ENCODE results near the gene SMARCC2. TPM values are rescaled to one million over a fixed set of nuclear protein-coding genes. Genes with fewer than 3 reads are reported as not detected.

SMARCC2 gene
- total and polyA plus RNA-seq, 2 of the 13 experiments (the other 11 are each of a cell fraction or from before 2014, with no cell fraction given) = 21.3 to 24.1 TPM

DNA sequence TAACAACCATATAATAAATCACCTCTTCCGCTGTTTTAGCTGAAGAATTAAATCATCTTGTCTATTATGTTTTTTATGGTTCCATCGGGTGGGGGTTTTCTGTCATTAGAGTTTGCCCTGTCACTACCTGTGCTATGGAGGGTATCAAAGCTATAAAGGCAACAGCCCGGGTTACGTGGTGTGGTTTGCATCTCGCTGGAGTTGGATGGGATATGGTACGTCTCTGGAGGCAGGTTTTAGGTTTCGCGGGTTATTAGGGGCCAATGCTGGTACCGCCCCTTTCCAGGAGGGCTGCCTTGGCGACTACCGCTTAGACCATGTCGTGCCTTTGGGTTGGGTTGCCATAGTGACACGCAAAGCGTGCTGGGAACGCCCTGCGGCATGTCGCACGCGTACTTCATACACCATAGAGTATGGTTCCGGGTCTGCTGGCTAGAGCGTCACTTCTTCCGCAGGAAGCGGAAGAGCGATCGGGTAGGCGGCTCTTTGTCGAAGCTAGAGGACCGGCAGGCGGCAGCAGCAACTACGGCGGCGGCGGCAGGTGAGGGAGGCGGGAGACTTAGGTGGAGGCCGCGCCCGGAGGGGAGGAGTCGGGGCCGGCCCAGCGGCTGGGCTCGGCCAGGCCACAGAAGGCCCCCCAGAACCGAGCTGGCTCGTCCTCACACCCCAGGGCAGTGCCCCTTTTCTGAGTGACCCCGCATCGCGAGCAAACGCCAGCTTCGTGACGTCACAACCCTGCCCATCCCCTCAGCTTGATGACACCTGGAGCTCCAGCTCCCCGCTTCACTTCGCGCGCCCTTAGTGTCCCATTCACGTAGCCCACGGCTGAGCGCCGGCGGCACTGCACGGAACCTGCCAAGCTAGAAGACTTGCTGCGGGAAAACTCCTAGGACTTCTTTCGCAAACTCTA, 71.2 kb downstream of the SMARCC2 start, which contains the start of gene ZC3H10 (continued):
- TF ChIP-seq MAZ (IDR thresholded peaks at IDR 0.05; ENCODE audit: borderline replicate concordance, low read depth, low read length) (no peak), MAZ (CRISPR knock-in tag; IDR thresholded peaks at IDR 0.05; ENCODE audit: low read depth) (peak; percentile 95), ONECUT2 (CRISPR knock-in tag; IDR thresholded peaks at IDR 0.05) (peak; percentile 42; the same call in 1 of the 2 replicates), ZNF788 (CRISPR knock-in tag; IDR thresholded peaks at IDR 0.05; ENCODE audit: borderline replicate concordance) (peak; percentile 98), SCMH1 (CRISPR knock-in tag; IDR thresholded peaks at IDR 0.05; ENCODE audit: borderline replicate concordance) (no peak), RARA (CRISPR knock-in tag; IDR thresholded peaks at IDR 0.05) (peak; percentile 39; the same call in 1 of the 2 replicates), EP300 (IDR thresholded peaks at IDR 0.05; ENCODE audit: low read depth in 2 of 2, low read length in 2 of 2) (peak in 1 of 2 experiments; percentile 73; a peak in 3 of 4 replicates), EP300 (CRISPR knock-in tag; IDR thresholded peaks at IDR 0.05; ENCODE audit: borderline replicate concordance) (peak; percentile 57; the same call in 1 of the 2 replicates), ZFP37 (CRISPR knock-in tag; IDR thresholded peaks at IDR 0.05; ENCODE audit: borderline replicate concordance) (no peak), ZNF274 (CRISPR knock-in tag; IDR thresholded peaks at IDR 0.05) (peak; percentile 68; the same call in 1 of the 2 replicates), TGIF2 (CRISPR knock-in tag; IDR thresholded peaks at IDR 0.05) (peak; percentile 58; the same call in 1 of the 2 replicates), ZNF781 (CRISPR knock-in tag; IDR thresholded peaks at IDR 0.05; ENCODE audit: borderline replicate concordance, not compliant biosample characterization) (peak; percentile 53), ELF1 (CRISPR knock-in tag; IDR thresholded peaks at IDR 0.05) (peak; percentile 99), YEATS4 (CRISPR knock-in tag; IDR thresholded peaks at IDR 0.05; ENCODE audit: borderline replicate concordance) (peak; percentile 87), ZKSCAN5 (CRISPR knock-in tag; IDR thresholded peaks at IDR 0.05) (no peak; the same call in 1 of the 2 replicates), PTBP1 (IDR thresholded peaks at IDR 0.05; ENCODE audit: low read depth, low read length, poor library complexity, severe bottlenecking) (no peak), HNF4A (CRISPR knock-in tag; IDR thresholded peaks at IDR 0.05) (0 out of 2 replicates have a peak, but pooled peaks have one; percentile 15), KDM2A (CRISPR knock-in tag; IDR thresholded peaks at IDR 0.05; ENCODE audit: borderline replicate concordance, low read depth) (peak; percentile 100), ZNF761 (CRISPR knock-in tag; conservative IDR thresholded peaks at IDR 0.05) (0 out of 2 replicates have a peak, but pooled peaks have one; percentile 38), PHF20 (CRISPR knock-in tag; IDR thresholded peaks at IDR 0.05) (peak; percentile 98), GFI1 (CRISPR knock-in tag; IDR thresholded peaks at IDR 0.05; ENCODE audit: borderline replicate concordance) (no peak)
- TF ChIP-seq, protein P1, sequence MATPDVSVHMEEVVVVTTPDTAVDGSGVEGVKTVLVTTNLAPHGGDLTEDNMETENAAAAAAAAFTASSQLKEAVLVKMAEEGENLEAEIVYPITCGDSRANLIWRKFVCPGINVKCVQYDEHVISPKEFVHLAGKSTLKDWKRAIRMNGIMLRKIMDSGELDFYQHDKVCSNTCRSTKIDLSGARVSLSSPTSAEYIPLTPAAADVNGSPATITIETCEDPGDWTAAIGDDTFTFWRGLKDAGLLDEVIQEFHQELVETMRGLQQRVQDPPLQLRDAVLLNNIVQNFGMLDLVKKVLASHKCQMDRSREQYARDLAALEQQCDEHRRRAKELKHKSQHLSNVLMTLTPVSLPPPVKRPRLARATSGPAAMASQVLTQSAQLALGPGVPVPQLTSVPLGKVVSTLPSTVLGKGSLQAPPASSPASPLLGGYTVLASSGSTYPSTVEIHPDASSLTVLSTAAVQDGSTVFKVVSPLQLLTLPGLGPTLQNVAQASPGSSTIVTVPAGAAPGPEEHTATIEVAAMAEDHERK (CRISPR knock-in tag; IDR thresholded peaks at IDR 0.05; ENCODE audit: low read depth) = peak; percentile 84
- TF ChIP-seq, protein P2, sequence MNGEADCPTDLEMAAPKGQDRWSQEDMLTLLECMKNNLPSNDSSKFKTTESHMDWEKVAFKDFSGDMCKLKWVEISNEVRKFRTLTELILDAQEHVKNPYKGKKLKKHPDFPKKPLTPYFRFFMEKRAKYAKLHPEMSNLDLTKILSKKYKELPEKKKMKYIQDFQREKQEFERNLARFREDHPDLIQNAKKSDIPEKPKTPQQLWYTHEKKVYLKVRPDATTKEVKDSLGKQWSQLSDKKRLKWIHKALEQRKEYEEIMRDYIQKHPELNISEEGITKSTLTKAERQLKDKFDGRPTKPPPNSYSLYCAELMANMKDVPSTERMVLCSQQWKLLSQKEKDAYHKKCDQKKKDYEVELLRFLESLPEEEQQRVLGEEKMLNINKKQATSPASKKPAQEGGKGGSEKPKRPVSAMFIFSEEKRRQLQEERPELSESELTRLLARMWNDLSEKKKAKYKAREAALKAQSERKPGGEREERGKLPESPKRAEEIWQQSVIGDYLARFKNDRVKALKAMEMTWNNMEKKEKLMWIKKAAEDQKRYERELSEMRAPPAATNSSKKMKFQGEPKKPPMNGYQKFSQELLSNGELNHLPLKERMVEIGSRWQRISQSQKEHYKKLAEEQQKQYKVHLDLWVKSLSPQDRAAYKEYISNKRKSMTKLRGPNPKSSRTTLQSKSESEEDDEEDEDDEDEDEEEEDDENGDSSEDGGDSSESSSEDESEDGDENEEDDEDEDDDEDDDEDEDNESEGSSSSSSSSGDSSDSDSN (CRISPR knock-in tag; IDR thresholded peaks at IDR 0.05) = peak; percentile 85
- TF ChIP-seq, protein P3, sequence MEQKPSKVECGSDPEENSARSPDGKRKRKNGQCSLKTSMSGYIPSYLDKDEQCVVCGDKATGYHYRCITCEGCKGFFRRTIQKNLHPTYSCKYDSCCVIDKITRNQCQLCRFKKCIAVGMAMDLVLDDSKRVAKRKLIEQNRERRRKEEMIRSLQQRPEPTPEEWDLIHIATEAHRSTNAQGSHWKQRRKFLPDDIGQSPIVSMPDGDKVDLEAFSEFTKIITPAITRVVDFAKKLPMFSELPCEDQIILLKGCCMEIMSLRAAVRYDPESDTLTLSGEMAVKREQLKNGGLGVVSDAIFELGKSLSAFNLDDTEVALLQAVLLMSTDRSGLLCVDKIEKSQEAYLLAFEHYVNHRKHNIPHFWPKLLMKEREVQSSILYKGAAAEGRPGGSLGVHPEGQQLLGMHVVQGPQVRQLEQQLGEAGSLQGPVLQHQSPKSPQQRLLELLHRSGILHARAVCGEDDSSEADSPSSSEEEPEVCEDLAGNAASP (CRISPR knock-in tag; IDR thresholded peaks at IDR 0.05; ENCODE audit: borderline replicate concordance) = peak; percentile 69
